H1 (cell line): ENCODE data around the gene APBA2. TPM values are rescaled to one million over a fixed set of nuclear protein-coding genes. Genes with fewer than 3 reads are reported as not detected.

Experiments
- CTCF ChIA-PET: fragments of 300-600 bp; sonication (Branson Sonifier 250); formaldehyde crosslinking; loops from one replicate; lab custom pipeline; 2021; ENCODE audit not compliant: partially characterized antibody; lab: Charles Lee
- POLR2A ChIA-PET: fragments of 300-600 bp; sonication (Branson Sonifier 250); formaldehyde crosslinking; loops from one replicate; lab custom pipeline; 2021; ENCODE audit warnings: inconsistent platforms; ENCODE audit not compliant: partially characterized antibody; lab: Charles Lee
- DNase-seq, 2 experiments: peaks; one replicate each; pipeline versions ENCODE4 v3.0.0 to v3.0.0-alpha.2; 2010 to 2022; ENCODE audit warnings: low spot score in 2 of 2, low read depth in 1 of 2, mixed read lengths in 1 of 2
- FAIRE-seq: peaks from 2 replicates; lab custom pipeline; 2011; peaks lifted over from hg19 to GRCh38; lab: Jason Lieb, UNC
- H2AFZ ChIP-seq: 2 replicates; pipeline ENCODE4 v1.8.1; 2012; ENCODE audit warnings: low read length, inconsistent platforms
- H2AK5ac ChIP-seq: 2 replicates; pipeline ENCODE4 v1.6.1; 2013; ENCODE audit warnings: low read depth, low read length
- H2BK120ac ChIP-seq: replicated peaks from 2 replicates; pipeline ENCODE3; 2013; ENCODE audit warnings: low read depth, low read length, inconsistent platforms
- H2BK12ac ChIP-seq: 2 replicates; pipeline ENCODE4 v1.6.1; 2013; ENCODE audit warnings: low read depth, low read length
- H2BK15ac ChIP-seq: 2 replicates; pipeline ENCODE4 v1.6.1; 2013; ENCODE audit warnings: low read length
- H2BK20ac ChIP-seq: 2 replicates; pipeline ENCODE4 v1.6.1; 2013; ENCODE audit warnings: low read length
- H2BK5ac ChIP-seq: 2 replicates; pipeline ENCODE4 v1.6.1; 2013; ENCODE audit warnings: low read depth, low read length
- H3K14ac ChIP-seq: 2 replicates; pipeline ENCODE4 v1.6.1; 2013; ENCODE audit warnings: inconsistent platforms; ENCODE audit not compliant: insufficient read length
- H3K18ac ChIP-seq: 2 replicates; pipeline ENCODE4 v1.6.1; 2013; ENCODE audit warnings: low read length; ENCODE audit errors: extremely low read depth
- H3K23ac ChIP-seq: 2 replicates; pipeline ENCODE4 v1.6.1; 2013; ENCODE audit warnings: inconsistent platforms; ENCODE audit not compliant: insufficient read length
- H3K23me2 ChIP-seq: 2 replicates; pipeline ENCODE4 v1.6.1; 2013; ENCODE audit warnings: low read depth, low read length
- H3K27ac ChIP-seq: 2 replicates; pipeline ENCODE4 v1.6.1; 2011; ENCODE audit warnings: low read depth, low read length, inconsistent platforms
- H3K27me3 ChIP-seq, 4 experiments: replicated peaks in 1 of 4; 1 replicate in 1 of 4; 2 replicates in 3 of 4; pipeline versions ENCODE4 v1.6.1 to v1.8.1; 2011 to 2013; ENCODE audit warnings: low read length in 3 of 4, mild to moderate bottlenecking in 3 of 4, inconsistent platforms in 2 of 4, mixed read lengths in 2 of 4, moderate library complexity in 1 of 4; ENCODE audit not compliant: control insufficient read depth in 3 of 4, insufficient read depth in 3 of 4; ENCODE audit errors: extremely low read depth in 1 of 4
- H3K36me3 ChIP-seq, 4 experiments: 2 replicates each; pipeline versions ENCODE4 v1.6.1 to v1.8.1; 2011 to 2013; ENCODE audit warnings: mild to moderate bottlenecking in 4 of 4, low read length in 3 of 4, moderate library complexity in 2 of 4, control low read depth in 1 of 4, inconsistent platforms in 1 of 4; ENCODE audit not compliant: insufficient read depth in 4 of 4, control insufficient read depth in 2 of 4
- H3K4ac ChIP-seq: replicated peaks from 2 replicates; pipeline ENCODE3; 2013; ENCODE audit warnings: low read length, low read depth, mixed read lengths, inconsistent platforms; ENCODE audit not compliant: insufficient read length
- H3K4me1 ChIP-seq, 4 experiments: replicated peaks in 1 of 4; 1 replicate in 1 of 4; 2 replicates in 3 of 4; pipeline versions ENCODE4 v1.6.1 to v1.8.1; 2011 to 2013; ENCODE audit warnings: low read length in 3 of 4, inconsistent platforms in 2 of 4, mixed read lengths in 1 of 4; ENCODE audit not compliant: insufficient read depth in 4 of 4, control insufficient read depth in 3 of 4
- H3K4me2 ChIP-seq, 2 experiments: 2 replicates each; pipeline versions ENCODE4 v1.6.1 to v1.8.1; 2011 to 2013; ENCODE audit warnings: low read depth in 2 of 2, low read length in 2 of 2, control low read depth in 1 of 2, inconsistent platforms in 1 of 2, mild to moderate bottlenecking in 1 of 2; ENCODE audit not compliant: insufficient read depth in 1 of 2
- H3K4me3 ChIP-seq, 4 experiments: fragments of 200-600, 300-600 bp in 1 of 4; sonication (generic), shearing (Covaris generic), sonication (Bioruptor Twin) in 1 of 4; 2 replicates each; pipeline versions ENCODE4 v1.5.1 to v1.8.1; 2011 to 2016; ENCODE audit warnings: low read length in 4 of 4, low read depth in 3 of 4, control low read depth in 2 of 4, inconsistent platforms in 2 of 4, mild to moderate bottlenecking in 2 of 4, mixed read lengths in 1 of 4, moderate library complexity in 1 of 4; ENCODE audit not compliant: insufficient read depth in 2 of 4; ENCODE audit errors: extremely low read depth in 1 of 4
- H3K56ac ChIP-seq: replicated peaks from 2 replicates; pipeline ENCODE3; 2013; ENCODE audit warnings: low read depth, mild to moderate bottlenecking, mixed read lengths, low read length, inconsistent platforms; ENCODE audit not compliant: insufficient read length
- H3K79me1 ChIP-seq: 2 replicates; pipeline ENCODE4 v1.6.1; 2013; ENCODE audit warnings: low read depth, low read length, control low read depth
- H3K79me2 ChIP-seq, 2 experiments: 2 replicates each; pipeline versions ENCODE4 v1.6.1 to v1.8.1; 2012 to 2013; ENCODE audit warnings: low read length in 2 of 2, mild to moderate bottlenecking in 2 of 2, inconsistent platforms in 1 of 2; ENCODE audit not compliant: insufficient read depth in 2 of 2, control insufficient read depth in 1 of 2
- H3K9ac ChIP-seq, 4 experiments: replicated peaks in 1 of 4; 1 replicate in 1 of 4; 2 replicates in 3 of 4; pipeline versions ENCODE4 v1.6.1 to v1.8.1; 2011 to 2013; ENCODE audit warnings: low read depth in 3 of 4, low read length in 3 of 4, control low read depth in 2 of 4, mild to moderate bottlenecking in 2 of 4, moderate library complexity in 2 of 4, inconsistent platforms in 1 of 4; ENCODE audit errors: extremely low read depth in 1 of 4
- H3K9me3 ChIP-seq, 2 experiments: 2 replicates each; pipeline versions ENCODE4 v1.6.1 to v1.8.1; 2012 to 2013; ENCODE audit warnings: mild to moderate bottlenecking in 2 of 2, moderate library complexity in 2 of 2, control low read depth in 1 of 2, inconsistent platforms in 1 of 2, low read depth in 1 of 2, low read length in 1 of 2, mixed read lengths in 1 of 2; ENCODE audit not compliant: insufficient read depth in 2 of 2
- H4K20me1 ChIP-seq, 2 experiments: replicated peaks in 1 of 2; 2 replicates each; pipeline versions ENCODE3 to v1.8.1; 2011 to 2013; ENCODE audit warnings: inconsistent platforms in 2 of 2, low read length in 2 of 2, mild to moderate bottlenecking in 1 of 2; ENCODE audit not compliant: insufficient read depth in 2 of 2, control insufficient read depth in 1 of 2
- H4K5ac ChIP-seq: 2 replicates; pipeline ENCODE4 v1.6.1; 2013; ENCODE audit warnings: low read length, low read depth, mixed read lengths, inconsistent platforms; ENCODE audit not compliant: insufficient read length
- H4K8ac ChIP-seq: 2 replicates; pipeline ENCODE4 v1.8.0; 2013; ENCODE audit warnings: mild to moderate bottlenecking, moderate library complexity, low read length, inconsistent platforms; ENCODE audit not compliant: insufficient read depth; ENCODE audit errors: extremely low read depth
- H4K91ac ChIP-seq: replicated peaks from 2 replicates; pipeline ENCODE3; 2013; ENCODE audit warnings: low read length, mixed read lengths, inconsistent platforms; ENCODE audit not compliant: insufficient read length
- CEBPB ChIP-seq: IDR thresholded peaks from 2 replicates; pipeline ENCODE4 v1.6.1; 2012; ENCODE audit warnings: low read depth, low read length
- PHF8 ChIP-seq: fragments of 200-600 bp; sonication (generic); conservative IDR thresholded peaks from 2 replicates; pipeline ENCODE4 v1.7.1; 2012; ENCODE audit warnings: low read depth, mild to moderate bottlenecking, inconsistent platforms, low read length, moderate library complexity
- TEAD4 ChIP-seq: IDR thresholded peaks from 2 replicates; pipeline ENCODE4 v1.6.1; 2012; ENCODE audit warnings: low read depth, low read length, inconsistent platforms, mixed read lengths
- WGBS, 2 experiments: shearing (Covaris generic) in 1 of 2; methylation state at CpG; one replicate each; pipeline versions ENCODE4 v1.1.6 to v1.1.7; 2013 to 2015; ENCODE audit warnings: low lambda C conversion rate in 2 of 2, mixed read lengths in 2 of 2, inconsistent platforms in 1 of 2, low coverage in 1 of 2, missing lambda C conversion rate in 1 of 2; ENCODE audit not compliant: insufficient replicate concordance in 2 of 2, insufficient coverage in 1 of 2, insufficient read length in 1 of 2; ENCODE audit errors: extremely low coverage in 1 of 2, missing lambda C conversion rate in 1 of 2; 5-methylcytosine and 5-hydroxymethylcytosine counted together
- polyA plus RNA-seq, 7 experiments: library from polyadenylated mRNA; depleted of rRNA in 3 of 7; stranded (reverse) in 5 of 7; unstranded in 2 of 7; fragments of >200 nt in 5 of 7; fragments of 200-250 nt in 2 of 7; gene quantifications; 1 replicate in 5 of 7; 2 replicates in 1 of 7; 4 replicates in 1 of 7; pipeline versions ENCODE4 v1.2.1 to v1.2.3, GENCODE V29; 2011 to 2013; ENCODE audit warnings: missing spikeins in 2 of 7, mixed read lengths in 2 of 7
- total RNA-seq: library from RNA; stranded (reverse); fragmentation: NEBNext Ultra II Directional; extraction: Animal tissue kit (Norgen Biotek cat#: 25700); gene quantifications from 2 replicates; pipeline ENCODE4 v1.2.1, GENCODE V29; 2021

APBA2 gene
- total and polyA plus RNA-seq, 2 of the 8 experiments (the other 6 are each of a cell fraction or from before 2014, with no cell fraction given): 15.5 to 19.0 TPM

DNA sequence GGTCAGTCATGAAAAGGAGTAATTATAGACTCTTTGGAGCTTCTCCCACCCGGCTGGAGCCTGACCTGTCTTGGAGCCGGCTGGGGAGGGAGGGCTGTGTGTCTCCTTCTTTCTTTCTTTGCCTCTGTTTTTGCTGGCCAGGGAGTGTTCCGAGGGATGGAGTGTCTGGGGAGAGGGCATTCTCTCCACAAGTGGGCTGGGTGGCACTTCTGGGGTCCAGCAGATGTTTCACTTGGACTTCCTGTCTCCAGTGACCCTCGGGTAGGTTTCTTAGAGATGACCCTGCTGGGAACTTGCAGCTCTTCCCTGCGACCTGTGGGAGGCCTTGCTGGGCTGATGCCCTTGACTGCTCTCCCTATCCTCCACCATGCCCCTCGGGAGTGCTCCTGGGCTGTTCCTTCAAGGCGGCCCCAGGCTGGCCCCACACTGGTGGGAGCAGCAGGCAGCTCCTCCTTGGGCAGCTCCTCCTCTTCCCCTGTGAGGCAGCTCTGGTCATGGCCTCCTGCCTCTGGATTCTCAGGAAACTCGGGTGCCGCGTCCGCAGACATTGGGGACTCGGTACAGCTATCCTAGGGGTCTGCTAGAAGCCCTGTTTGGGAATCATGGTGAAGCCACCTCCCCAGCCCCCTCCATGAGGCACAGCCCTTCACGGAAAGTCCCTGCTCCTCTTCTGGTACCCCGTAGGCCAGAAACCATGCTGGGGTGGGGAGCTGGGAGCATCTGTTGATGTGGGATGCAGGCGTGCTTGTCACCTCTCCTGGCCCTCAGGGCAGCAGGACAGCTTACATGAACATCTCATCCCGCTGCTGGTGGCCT is 44.9 kb downstream of the APBA2 start:
- Histone ChIP-seq H2AFZ (no peak overlapping the region), H2BK15ac (no peak overlapping the region), H3K9ac (no peak overlapping the region), H3K4me3 (no peak overlapping the region), H3K23ac (no peak overlapping the region), H2BK120ac (no peak overlapping the region), H3K4me1 (peaks cover 0 to 3% (median 1%) of the 10 kb centered on the region in 4 experiments; a peak in 2 of 7 replicates), H4K8ac (no peak overlapping the region), H4K5ac (no peak overlapping the region), H3K23me2 (no peaks in the 10 kb centered on the region), H4K91ac (no peak overlapping the region), H3K4ac (no peak overlapping the region), H3K27me3 (no peaks in the 10 kb centered on the region), H4K20me1 (no peaks in the 10 kb centered on the region), H3K36me3 (no peaks in the 10 kb centered on the region), H2BK20ac (no peak overlapping the region), H3K4me2 (no peak overlapping the region), H3K56ac (no peak overlapping the region), H3K79me1 (no peaks in the 10 kb centered on the region), H2BK12ac (no peak overlapping the region), H2AK5ac (no peak overlapping the region), H3K18ac (no peak overlapping the region), H2BK5ac (no peak overlapping the region), H3K79me2 (no peaks in the 10 kb centered on the region), H3K14ac (no peak overlapping the region), H3K27ac (no peak overlapping the region), H3K9me3 (peaks cover 0 to 2% of the 10 kb centered on the region in 2 experiments; a peak in 1 of 4 replicates)
- FAIRE-seq (no peak), DNase-seq (no peak)
- CTCF ChIA-PET: interaction anchor here (0.7 to 2.9 kb wide), 9 partner anchors 10 to 161 kb away, joined by 3 to 22 read pairs (median 3); no protein-coding TSS in a partner anchor
- POLR2A ChIA-PET: interaction anchor here (1.1 to 1.8 kb wide), 2 partner anchors 11 to 13 kb away, joined by 4 read pairs; no protein-coding TSS in a partner anchor
- 92% methylated on average over 16 of the region's 16 CpGs; no CpG with 5 or more reads in 1 of the 2 experiments for WGBS, 2 experiments
- no peak for TF ChIP-seq CEBPB
- TF ChIP-seq TEAD4: no peak
- no peak for TF ChIP-seq PHF8
